Vagina (tissue), 2 donors: Measurements from ENCODE around the gene RFX2. TPM values are rescaled to one million over a fixed set of nuclear protein-coding genes. Genes with fewer than 3 reads are reported as not detected.
A peak's percentile ranks its signal among the peaks of the same experiment; 100 is the strongest.

Experiments used
- DNase-seq, 2 donors: peaks; one replicate each; pipeline ENCODE4 v3.0.0-alpha.2; 2017; ENCODE audit errors: extremely low spot score in 2 of 2
- H3K27ac ChIP-seq: fragments of 200-600 bp; sonication (generic); one replicate; pipeline ENCODE4 v1.5.1; 2019
- H3K27me3 ChIP-seq: fragments of 200-600 bp; sonication (generic); one replicate; pipeline ENCODE4 v1.5.1; 2019
- H3K36me3 ChIP-seq, 2 donors: fragments of 200-600 bp; sonication (generic); one replicate each; pipeline ENCODE4 v1.5.1; 2017 to 2019
- H3K4me1 ChIP-seq: fragments of 200-600 bp; sonication (generic); one replicate; pipeline ENCODE4 v1.5.1; 2019
- H3K4me3 ChIP-seq, 2 donors: fragments of 200-600 bp; sonication (generic); 1 replicate in 1 of 2; 2 replicates in 1 of 2; pipeline ENCODE4 v1.5.1; 2016 to 2019
- H3K9me3 ChIP-seq: fragments of 200-600 bp; sonication (generic); one replicate; pipeline ENCODE4 v1.5.1; 2019
- POLR2A ChIP-seq, 2 donors: fragments of 450-650 bp; IDR thresholded peaks; one replicate each; pipeline ENCODE4 v1.6.1; 2017; ENCODE audit warnings: antibody characterized with exemption in 2 of 2, mild to moderate bottlenecking in 2 of 2, moderate library complexity in 2 of 2
- POLR2AphosphoS5 ChIP-seq, 2 donors: sonication (generic); formaldehyde crosslinking; IDR thresholded peaks; one replicate each; pipeline ENCODE4 v1.9.0; 2017; ENCODE audit warnings: antibody characterized with exemption in 2 of 2, mild to moderate bottlenecking in 2 of 2, low read depth in 1 of 2; ENCODE audit not compliant: insufficient read depth in 1 of 2
- intact Hi-C: fragments of 100-400 bp; cut with DNase I; formaldehyde crosslinking; loops from one replicate; pipeline ENCODE4 v1.15.1; 2023
- total RNA-seq: library from RNA; depleted of rRNA; stranded (reverse); fragments of >200 nt; gene quantifications from one replicate; pipeline ENCODE4 v1.2.3, GENCODE V29; 2016
- TF ChIP-seq, protein P1 (sequence below), 3 experiments: fragments of 450-650 bp in 2 of 3; fragments of 200-600 bp in 1 of 3; sonication (generic) in 1 of 3; IDR thresholded peaks; one replicate each; pipeline ENCODE4 v1.5.1; 2017 to 2019; ENCODE audit warnings: antibody characterized with exemption in 3 of 3, mild to moderate bottlenecking in 2 of 3, moderate library complexity in 2 of 3

RFX2 gene
- total RNA-seq, 1 donor from 2014 or later = 12.0 TPM

DNA sequence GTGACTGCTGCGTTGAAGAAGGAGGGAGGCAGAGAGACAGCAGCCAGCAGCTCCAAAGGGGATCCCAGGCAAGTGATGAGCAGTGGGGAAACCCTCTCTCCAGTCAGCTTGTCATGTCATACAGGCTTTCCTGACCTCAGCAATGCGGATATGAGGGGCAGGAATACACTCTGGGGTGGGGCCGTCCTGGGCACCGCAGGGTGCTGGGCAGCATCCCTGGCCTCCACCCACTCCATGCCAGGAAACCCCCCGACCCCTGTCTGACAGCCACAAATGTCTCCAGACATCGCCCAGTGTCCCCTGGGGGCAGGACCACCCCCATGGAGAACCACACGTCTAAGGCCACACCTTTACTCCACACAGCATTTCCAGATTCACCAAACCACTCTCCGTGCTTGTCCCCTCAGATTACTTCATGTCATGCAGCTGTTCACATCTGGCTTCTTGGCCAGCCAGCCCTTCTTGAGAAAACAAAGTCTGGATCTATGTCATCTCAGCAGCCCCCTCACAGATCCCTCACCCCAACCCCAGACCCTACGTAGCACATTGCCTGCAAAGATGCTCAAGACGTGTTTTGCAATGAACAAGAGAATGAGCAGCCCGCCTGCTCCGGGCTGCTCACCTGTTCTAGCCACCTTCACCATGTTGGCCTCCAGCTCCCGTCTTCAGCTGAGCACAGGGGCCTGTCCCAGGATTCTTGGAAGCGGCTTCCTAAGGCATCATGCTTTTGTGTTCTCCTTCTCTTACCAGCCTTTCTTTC is 46.5 kb downstream of the RFX2 start:
- TF ChIP-seq POLR2AphosphoS5 (IDR thresholded peaks at IDR 0.05; ENCODE audit: insufficient read depth in 1 of 2, low read depth in 1 of 2) = no peak
- no peak for TF ChIP-seq POLR2A (IDR thresholded peaks at IDR 0.05)
- TF ChIP-seq, protein P1, sequence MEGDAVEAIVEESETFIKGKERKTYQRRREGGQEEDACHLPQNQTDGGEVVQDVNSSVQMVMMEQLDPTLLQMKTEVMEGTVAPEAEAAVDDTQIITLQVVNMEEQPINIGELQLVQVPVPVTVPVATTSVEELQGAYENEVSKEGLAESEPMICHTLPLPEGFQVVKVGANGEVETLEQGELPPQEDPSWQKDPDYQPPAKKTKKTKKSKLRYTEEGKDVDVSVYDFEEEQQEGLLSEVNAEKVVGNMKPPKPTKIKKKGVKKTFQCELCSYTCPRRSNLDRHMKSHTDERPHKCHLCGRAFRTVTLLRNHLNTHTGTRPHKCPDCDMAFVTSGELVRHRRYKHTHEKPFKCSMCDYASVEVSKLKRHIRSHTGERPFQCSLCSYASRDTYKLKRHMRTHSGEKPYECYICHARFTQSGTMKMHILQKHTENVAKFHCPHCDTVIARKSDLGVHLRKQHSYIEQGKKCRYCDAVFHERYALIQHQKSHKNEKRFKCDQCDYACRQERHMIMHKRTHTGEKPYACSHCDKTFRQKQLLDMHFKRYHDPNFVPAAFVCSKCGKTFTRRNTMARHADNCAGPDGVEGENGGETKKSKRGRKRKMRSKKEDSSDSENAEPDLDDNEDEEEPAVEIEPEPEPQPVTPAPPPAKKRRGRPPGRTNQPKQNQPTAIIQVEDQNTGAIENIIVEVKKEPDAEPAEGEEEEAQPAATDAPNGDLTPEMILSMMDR (IDR thresholded peaks at IDR 0.05) = no peak

DNA sequence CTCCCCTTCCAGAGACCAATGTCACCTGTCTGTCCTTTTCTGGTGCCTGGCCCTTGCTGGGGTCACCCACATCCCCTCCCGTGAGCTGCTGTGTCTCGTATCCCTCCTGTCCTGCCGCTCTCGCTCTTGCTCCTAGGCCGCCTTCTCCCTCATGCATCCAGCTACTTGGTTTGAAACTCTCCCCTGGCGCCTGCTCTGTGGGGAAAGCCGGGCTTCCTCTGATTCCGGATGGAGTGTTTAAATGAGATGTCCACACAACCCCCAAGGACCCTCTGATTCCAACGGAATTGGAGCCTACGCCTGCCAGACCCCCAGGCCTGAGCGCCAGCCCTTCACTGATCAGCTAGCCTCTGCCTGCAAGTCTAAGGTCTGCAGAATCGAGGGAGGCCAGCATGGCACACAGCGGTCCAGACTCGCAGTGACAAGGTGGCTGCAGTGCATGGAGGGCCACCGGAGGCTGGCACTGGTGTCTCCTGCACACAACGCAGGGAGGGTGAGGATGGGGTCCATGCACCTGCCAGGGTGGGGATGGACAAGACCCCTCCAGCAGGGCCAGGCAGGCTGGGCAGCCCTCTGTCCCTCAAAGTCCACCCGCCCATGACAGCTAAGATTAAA is 47.2 kb downstream of the RFX2 start:
- intact Hi-C loops = no loop called here

More for the DNA sequence above, 46.5 kb downstream of the RFX2 start:
- H3K9me3 ChIP-seq = no peaks in the 10 kb centered on the region
- H3K36me3 ChIP-seq = no peaks in the 10 kb centered on the region
- intact Hi-C loops = no loop called here
- H3K27ac ChIP-seq = no peak overlapping the region
- peak in 1 of 2 donors; percentile 84 for DNase-seq
- H3K27me3 ChIP-seq = no peaks in the 10 kb centered on the region
- H3K4me1 ChIP-seq = peaks cover 82% of the 10 kb centered on the region
- H3K4me3 ChIP-seq = no peak overlapping the region

DNA sequence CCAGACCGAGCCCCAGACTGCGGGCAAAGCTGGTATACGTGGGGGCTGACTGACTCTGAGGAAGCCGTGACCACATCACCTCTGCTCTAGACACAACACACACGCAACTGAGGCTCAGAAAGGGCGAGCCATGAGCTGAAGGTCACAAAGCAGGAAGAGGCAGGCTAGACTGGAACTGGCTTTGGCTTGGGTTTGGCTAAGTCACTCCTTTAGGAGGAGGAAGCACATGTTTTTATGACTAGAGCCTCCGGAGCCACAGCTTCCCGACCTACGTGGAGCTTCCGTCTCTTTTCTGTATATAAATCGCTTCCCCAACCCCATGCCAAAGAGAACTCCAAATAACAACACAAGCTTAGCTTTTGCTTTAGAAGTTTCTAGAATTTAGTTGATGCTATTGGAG is 48.0 kb downstream of the RFX2 start:
- no peaks in the 10 kb centered on the region for H3K9me3 ChIP-seq
- H3K27ac ChIP-seq = peak overlapping the region; percentile 63
- no peaks in the 10 kb centered on the region for H3K36me3 ChIP-seq
- H3K4me3 ChIP-seq = no peak overlapping the region
- peak; percentile 45 to 78 for TF ChIP-seq POLR2AphosphoS5 (IDR thresholded peaks at IDR 0.05; ENCODE audit: insufficient read depth in 1 of 2, low read depth in 1 of 2)
- TF ChIP-seq POLR2A (IDR thresholded peaks at IDR 0.05) = no peak
- TF ChIP-seq, protein P1 (IDR thresholded peaks at IDR 0.05) = no peak
- DNase-seq = peak in 1 of 2 donors; percentile 83
- intact Hi-C loops = no loop called here
- no peaks in the 10 kb centered on the region for H3K27me3 ChIP-seq
- peaks cover 91% of the 10 kb centered on the region for H3K4me1 ChIP-seq

More for the DNA sequence above, 47.2 kb downstream of the RFX2 start:
- peaks cover 89% of the 10 kb centered on the region for H3K4me1 ChIP-seq
- TF ChIP-seq, protein P1 (IDR thresholded peaks at IDR 0.05) = no peak
- TF ChIP-seq POLR2A (IDR thresholded peaks at IDR 0.05) = no peak
- TF ChIP-seq POLR2AphosphoS5 (IDR thresholded peaks at IDR 0.05; ENCODE audit: insufficient read depth in 1 of 2, low read depth in 1 of 2) = no peak
- H3K4me3 ChIP-seq = no peak overlapping the region
- H3K9me3 ChIP-seq = no peaks in the 10 kb centered on the region
- H3K27me3 ChIP-seq = no peaks in the 10 kb centered on the region
- no peaks in the 10 kb centered on the region for H3K36me3 ChIP-seq
- DNase-seq = peak in 1 of 2 donors; percentile 82
- H3K27ac ChIP-seq = peak overlapping the region; percentile 31

DNA sequence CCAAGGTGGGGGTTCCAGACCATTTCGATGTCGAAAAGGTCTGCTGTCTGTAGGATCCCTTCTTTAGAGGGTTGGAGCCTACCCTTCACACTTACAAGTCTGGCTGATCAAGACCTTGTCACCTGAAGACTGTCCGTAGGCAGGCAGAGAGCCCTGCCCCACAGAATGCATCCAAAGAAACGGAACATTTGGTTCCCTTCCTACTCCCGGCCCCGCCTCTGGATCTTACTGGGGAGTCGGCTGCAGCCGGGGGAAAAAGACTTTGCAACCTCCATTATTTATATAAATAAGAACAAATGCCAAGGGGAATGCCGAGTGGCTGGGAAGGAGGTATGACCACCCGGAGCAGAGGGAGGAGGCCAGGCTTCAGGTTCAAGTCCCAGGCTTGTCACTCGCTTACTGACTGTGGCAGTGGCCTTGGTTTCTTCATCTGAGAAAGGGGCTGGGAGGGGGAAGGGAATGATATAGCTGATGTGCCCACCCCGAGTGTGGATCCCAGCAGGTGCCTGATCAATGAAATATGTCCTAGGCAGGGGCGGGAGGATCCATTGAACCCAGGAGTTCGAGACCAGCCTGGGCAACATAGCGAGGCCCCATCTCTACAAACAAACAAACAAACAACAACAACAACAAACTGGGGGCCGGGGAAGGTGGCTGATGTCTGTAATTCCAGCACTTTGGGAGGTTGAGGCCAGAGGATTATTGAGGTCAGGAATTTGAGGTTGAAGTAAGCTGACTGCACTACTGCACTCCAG is 48.7 kb downstream of the RFX2 start:
- Histone ChIP-seq H3K36me3 (no peaks in the 10 kb centered on the region), H3K4me1 (peaks cover 90% of the 10 kb centered on the region), H3K4me3 (peak overlapping the region in 1 of 2 donors; percentile 5), H3K9me3 (no peaks in the 10 kb centered on the region), H3K27ac (peak overlapping the region; percentile 63), H3K27me3 (no peaks in the 10 kb centered on the region)
- TF ChIP-seq, protein P1 (IDR thresholded peaks at IDR 0.05) = no peak
- no peak for TF ChIP-seq POLR2AphosphoS5 (IDR thresholded peaks at IDR 0.05; ENCODE audit: insufficient read depth in 1 of 2, low read depth in 1 of 2)
- TF ChIP-seq POLR2A (IDR thresholded peaks at IDR 0.05) = no peak
- peak in 1 of 2 donors; percentile 86 for DNase-seq
- intact Hi-C loops = no loop called here
